ENCODE data around the gene HBD. TPM values are rescaled to one million over a fixed set of nuclear protein-coding genes. Genes with fewer than 3 reads are reported as not detected.

HBD gene
- total RNA-seq, 1 experiment from 2014 or later = not detected

DNA sequence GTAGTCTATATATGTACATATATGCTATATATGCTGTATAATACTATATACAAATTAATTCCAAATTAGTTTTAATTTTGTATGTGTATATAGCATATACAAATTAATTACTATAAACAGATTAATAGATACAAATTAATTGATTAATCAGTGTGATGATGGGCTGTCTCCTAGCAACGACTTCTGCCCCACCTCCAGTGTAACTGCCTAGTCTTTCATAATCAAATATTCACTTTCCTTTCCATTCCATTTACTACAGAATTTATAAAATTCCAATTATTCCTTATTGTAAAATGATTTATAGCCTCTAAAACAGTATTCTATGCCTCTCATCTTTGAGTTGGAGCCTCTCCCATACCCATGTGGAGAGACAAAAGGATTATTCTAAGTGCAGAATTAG is 976 bp downstream of the HBD start:
- no peak for DNase-seq (ENCODE audit: low spot score)

DNA sequence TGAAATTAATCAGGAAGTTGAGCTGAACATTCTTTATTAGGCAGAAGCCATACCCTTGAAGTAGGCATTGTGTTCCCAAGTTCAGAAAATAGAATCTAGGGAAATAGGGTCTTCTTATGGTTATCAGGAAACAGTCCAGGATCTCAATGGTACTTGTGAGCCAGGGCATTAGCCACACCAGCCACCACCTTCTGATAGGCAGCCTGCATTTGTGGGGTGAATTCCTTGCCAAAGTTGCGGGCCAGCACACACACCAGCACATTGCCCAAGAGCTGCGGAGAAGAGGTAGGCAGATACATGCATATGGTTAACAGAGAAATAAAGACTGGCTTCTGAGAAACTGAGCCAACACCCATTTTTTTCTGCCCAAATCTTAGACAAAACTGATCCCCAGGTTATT is 1.5 kb downstream of the HBD start:
- no peak for DNase-seq (ENCODE audit: low spot score)

DNA sequence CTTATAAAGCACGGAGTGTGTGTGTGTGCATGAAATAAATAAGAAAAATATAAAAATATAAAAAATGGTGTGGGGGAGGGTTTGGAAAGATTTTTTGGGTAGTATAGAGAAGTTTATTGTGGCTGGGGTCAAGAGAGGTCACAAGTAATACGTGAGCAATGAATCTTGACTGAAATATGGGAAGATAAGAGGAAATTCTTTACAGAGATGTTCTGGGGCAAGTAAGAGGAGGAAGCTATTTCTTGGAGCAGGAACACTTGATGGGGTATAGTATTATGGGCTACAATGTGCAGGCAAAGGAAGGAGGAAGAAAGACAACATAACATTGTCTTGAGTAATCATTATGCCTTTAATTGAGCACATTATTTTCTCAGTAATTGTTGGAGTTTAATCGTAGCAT is 2.1 kb downstream of the HBD start:
- DNase-seq (ENCODE audit: low spot score) = no peak

DNA sequence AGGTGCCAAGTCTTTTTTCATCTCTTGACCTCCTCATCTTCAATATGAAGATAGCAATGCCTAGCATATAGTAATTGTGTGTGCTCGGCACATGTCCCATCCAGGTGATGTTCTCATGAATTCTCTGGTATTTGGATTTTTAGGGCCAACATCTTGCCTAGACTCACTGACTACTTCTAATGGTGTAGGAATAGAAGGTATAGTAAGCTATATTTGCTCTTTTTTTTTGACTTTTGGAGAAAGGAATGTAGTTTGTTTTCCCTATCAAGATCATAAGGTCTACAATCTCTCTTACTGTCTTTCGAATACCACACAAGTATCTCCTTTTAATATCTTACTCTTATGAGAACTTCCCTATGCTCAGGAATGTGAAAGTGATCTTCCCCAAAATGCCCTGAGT is 3.2 kb downstream of the HBD start:
- no peak for DNase-seq (ENCODE audit: low spot score)

DNA sequence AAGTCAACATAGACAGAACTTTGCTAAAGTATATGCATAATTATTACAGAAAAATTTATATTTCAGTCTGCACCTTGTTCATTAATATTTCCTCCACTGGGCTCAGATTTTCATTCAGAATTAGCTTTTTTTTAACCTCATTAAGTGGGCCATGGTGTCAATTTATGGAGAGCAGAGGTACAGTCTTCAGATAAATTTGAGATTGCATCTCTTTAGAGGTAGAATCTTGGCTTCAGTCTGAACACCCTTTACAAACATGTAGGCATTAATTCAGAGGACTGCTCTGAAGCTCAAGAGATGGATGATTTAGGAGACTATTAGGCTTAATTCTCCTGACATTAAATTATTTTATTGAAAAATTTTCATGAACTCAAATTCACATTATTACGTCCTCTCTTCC is 4.0 kb downstream of the HBD start:
- no peak for DNase-seq (ENCODE audit: low spot score)

DNA sequence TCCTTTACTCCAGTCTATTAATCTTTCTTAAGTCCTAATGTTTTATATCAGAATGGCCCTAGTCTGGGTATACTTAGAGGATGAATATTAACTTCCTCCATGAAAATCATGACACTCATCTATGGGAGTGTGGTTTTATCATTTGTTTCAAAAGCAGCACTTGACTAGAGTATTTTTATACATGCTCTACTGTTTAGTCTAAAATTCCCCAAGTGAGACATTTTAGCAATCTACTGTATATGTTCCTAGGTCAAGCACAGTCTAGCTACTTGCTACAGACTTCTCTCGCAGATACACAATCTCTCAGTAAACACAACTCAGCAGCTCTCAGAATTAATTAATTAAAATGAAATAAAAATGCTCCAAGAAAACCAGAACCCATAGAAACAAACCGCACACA is 4.5 kb downstream of the HBD start:
- DNase-seq (ENCODE audit: low spot score) = no peak

DNA sequence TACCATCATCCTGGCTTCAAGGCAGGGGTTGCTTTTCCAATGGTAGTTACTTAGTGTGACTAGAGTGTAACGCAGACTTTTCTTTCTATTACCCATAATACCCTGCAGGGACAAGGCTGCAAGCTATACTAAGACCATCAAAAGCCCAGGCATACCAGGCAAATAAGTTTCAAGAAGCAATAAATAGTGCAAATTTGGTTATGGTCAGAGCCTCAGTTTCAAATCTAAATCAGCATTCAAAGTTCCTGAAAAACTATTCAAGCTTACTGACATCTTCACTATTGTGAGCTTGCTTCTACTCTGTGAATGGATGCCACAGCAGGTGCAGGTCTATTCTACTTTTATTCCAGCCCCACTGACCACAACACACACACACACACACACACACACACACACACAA is 4.9 kb downstream of the HBD start:
- DNase-seq (ENCODE audit: low spot score) = no peak

DNA sequence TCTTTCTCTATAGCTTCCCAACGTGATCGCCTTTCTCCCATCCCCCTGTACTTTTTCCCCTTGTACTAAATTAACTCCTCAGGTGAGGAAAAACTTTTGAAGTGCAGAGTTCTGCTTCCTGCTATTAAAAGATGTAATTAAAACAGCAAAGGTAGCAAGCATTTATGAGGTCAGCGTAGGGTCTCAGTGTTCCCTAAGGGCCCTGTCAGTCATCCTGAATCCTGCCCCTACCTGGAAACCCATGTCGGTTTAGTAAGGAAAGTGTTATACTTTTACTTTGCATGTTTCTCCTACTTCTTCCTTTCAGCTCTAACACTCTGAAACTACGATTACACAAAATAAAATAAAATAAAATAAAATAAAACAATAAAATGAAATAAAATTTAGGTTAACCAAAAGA is 6.2 kb downstream of the HBD start:
- no peak for DNase-seq (ENCODE audit: low spot score)

DNA sequence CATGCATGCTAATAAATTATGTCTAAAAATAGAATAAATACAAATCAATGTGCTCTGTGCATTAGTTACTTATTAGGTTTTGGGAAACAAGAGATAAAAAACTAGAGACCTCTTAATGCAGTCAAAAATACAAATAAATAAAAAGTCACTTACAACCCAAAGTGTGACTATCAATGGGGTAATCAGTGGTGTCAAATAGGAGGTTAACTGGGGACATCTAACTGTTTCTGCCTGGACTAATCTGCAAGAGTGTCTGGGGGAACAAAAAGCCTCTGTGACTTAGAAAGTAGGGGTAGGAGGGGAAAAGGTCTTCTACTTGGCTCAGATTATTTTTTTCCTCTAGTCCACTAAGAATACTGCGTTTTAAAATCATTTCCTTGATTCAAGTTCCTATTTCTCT is 6.6 kb downstream of the HBD start:
- DNase-seq (ENCODE audit: low spot score) = no peak

DNA sequence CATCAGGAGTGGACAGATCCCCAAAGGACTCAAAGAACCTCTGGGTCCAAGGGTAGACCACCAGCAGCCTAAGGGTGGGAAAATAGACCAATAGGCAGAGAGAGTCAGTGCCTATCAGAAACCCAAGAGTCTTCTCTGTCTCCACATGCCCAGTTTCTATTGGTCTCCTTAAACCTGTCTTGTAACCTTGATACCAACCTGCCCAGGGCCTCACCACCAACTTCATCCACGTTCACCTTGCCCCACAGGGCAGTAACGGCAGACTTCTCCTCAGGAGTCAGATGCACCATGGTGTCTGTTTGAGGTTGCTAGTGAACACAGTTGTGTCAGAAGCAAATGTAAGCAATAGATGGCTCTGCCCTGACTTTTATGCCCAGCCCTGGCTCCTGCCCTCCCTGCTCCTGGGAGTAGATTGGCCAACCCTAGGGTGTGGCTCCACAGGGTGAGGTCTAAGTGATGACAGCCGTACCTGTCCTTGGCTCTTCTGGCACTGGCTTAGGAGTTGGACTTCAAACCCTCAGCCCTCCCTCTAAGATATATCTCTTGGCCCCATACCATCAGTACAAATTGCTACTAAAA is 7.5 kb downstream of the HBD start, which contains the start of gene HBB:
Gene HBB (minus strand): TSS at position 340 of the 579 bp plus-strand sequence. CDS start 50 bp downstream, at position 290.
- DNase-seq (ENCODE audit: low spot score) = no peak

DNA sequence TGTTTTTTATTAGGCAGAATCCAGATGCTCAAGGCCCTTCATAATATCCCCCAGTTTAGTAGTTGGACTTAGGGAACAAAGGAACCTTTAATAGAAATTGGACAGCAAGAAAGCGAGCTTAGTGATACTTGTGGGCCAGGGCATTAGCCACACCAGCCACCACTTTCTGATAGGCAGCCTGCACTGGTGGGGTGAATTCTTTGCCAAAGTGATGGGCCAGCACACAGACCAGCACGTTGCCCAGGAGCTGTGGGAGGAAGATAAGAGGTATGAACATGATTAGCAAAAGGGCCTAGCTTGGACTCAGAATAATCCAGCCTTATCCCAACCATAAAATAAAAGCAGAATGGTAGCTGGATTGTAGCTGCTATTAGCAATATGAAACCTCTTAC is 8.8 kb downstream of the HBD start:
- no peak for DNase-seq (ENCODE audit: low spot score)

DNA sequence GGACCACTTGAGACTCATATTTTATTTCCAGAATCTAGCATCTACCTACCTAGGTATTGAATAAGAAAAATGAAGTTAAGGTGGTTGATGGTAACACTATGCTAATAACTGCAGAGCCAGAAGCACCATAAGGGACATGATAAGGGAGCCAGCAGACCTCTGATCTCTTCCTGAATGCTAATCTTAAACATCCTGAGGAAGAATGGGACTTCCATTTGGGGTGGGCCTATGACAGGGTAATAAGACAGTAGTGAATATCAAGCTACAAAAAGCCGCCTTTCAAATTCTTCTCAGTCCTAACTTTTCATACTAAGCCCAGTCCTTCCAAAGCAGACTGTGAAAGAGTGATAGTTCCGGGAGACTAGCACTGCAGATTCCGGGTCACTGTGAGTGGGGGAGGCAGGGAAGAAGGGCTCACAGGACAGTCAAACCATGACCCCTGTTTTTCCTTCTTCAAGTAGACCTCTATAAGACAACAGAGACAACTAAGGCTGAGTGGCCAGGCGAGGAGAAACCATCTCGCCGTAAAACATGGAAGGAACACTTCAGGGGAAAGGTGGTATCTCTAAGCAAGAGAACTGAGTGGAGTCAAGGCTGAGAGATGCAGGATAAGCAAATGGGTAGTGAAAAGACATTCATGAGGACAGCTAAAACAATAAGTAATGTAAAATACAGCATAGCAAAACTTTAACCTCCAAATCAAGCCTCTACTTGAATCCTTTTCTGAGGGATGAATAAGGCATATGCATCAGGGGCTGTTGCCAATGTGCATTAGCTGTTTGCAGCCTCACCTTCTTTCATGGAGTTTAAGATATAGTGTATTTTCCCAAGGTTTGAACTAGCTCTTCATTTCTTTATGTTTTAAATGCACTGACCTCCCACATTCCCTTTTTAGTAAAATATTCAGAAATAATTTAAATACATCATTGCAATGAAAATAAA is 9.5 kb downstream of the HBD start:
- DNase-seq (ENCODE audit: low spot score) = no peak

DNA sequence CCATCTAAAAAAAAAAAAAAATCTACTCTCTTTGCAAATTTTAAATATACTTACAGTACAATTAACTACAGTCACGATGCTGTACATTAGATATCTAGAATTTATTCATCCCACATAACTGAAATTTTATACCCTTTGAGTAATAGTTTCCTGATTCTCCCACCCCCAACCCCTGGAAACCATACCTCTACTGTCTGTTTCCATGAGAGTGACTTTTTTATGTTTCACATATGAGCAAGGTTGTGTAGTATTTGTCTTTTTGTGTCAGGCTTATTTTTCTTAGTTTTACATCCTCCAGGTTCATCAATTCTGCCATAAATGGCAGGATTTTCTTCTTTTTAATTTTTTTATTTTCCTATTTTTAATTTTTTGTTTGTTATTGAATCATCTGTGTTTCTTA is 10.6 kb downstream of the HBD start:
- no peak for DNase-seq (ENCODE audit: low spot score)

DNA sequence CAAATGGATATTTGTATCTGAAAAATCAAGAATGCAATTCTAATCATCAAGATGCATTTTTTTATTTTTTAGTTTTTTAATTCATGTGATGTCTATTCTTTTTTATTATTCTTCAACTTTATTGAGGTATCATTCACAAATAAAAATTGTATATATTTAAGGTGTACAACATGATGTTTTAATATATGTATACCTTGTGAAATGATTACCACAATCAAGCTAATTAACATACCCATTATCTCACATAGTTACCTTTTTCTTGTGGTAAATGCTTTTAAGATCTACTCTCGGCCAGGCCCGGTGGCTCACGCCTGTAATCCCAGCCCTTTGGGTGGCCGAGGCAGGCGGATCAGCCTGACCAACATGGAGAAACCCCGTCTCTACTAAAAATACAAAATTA is 11.1 kb downstream of the HBD start:
- DNase-seq (ENCODE audit: low spot score) = no peak

DNA sequence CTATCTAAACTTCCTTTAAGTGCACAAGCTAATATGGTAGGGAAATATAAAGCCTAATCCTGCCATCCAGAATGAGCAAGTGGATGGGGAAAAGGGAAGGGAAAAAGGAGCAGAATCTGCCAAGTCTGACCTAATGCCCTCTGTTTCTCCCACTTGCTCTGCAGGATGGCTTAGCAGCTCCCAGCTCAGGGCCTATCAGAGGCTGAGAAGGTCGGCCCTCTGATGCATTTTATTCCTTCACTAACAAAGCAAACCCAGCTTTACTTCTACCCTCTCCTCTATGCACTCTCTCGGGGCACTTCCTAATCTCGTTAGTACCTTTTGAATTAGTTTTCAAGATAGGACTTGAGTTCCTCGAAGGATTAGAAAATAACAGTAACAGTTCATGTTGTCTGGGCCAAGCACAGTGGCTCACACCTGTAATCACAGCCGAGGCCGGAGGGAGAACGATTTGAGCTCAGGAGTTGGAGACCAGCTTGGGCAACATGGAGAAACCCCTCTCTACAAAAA is 23.9 kb downstream of the HBD start:
- no peak for DNase-seq (ENCODE audit: low spot score)

DNA sequence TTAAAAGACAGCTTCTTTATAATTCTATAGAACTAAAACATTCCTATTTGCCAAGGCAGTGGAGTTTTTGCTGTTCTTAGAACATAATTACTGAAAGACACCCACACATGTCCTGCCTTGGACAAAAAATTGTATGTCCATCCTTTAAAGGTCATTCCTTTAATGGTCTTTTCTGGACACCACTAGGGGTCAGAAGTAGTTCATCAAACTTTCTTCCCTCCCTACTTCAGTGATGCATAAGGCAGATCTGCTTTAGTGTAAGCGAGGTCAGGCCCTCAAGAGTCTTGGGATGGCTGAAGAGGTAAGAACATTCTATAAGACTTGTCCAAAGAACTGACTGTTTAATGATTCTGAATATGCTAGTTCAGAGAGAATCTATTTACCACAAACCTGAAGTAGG is 29.5 kb downstream of the HBD start:
- DNase-seq (ENCODE audit: low spot score) = peak; percentile 61

DNA sequence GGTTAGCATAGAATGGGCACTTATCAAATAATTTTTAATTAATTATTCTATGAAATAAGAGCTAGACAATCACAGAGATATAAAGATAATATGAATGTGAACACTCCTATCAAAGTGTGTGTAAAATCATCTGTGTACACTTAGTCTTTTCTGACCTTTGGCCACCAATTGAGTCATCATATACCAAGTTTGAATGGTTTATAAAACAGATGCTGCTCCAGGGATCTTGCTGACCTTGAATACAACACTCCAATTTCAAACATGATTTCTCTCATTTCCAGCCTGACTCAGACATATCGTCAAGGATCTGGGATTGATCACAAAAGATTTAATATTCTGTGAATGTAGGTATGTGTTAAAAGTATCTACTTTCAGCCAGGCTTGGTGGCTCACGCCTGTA is 30.9 kb downstream of the HBD start:
- DNase-seq (ENCODE audit: low spot score) = no peak

DNA sequence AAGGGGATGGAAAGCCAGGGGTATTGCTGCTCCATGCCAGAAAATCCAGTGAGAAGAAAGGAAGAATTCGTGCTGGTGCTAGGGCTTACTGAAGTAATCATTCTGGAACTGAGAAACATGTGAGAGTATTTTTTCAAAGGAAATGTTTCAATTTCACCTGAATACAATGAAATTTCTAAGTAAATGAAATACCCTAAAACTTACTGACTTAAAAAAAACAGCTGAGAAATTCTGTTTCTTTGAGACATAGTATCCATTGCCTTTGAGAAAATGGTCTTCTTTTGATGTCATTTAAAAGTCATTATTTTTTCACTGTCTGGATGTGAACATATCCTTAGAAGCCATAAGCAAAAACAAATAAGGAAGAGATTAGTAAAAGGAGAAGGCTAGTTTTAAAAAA is 33.7 kb downstream of the HBD start, which contains the start of gene OR51V1:
Gene OR51V1 (minus strand): TSS at position 101 of the 400 bp plus-strand sequence. CDS start 0 bp downstream, at position 101.
- no peak for DNase-seq (ENCODE audit: low spot score)

DNA sequence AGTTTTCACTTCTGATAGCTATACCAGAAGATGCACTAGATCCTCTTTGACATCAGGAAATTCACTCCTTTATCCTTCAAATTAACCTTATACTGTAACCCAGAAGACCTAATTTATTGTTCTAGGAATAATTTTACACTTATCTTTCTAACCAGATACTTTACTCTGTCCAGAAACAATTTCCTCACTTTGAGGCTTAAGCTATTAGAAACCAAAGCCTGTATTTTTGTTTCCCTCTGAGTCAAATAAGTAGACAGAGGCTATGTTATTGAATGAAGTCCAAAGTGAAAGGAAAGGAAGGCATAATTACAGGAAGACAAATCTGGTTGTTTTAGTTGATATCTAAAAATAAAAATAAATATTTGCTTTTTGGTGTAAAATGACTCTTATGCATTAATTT is 36.0 kb downstream of the HBD start:
- DNase-seq (ENCODE audit: low spot score) = no peak

DNA sequence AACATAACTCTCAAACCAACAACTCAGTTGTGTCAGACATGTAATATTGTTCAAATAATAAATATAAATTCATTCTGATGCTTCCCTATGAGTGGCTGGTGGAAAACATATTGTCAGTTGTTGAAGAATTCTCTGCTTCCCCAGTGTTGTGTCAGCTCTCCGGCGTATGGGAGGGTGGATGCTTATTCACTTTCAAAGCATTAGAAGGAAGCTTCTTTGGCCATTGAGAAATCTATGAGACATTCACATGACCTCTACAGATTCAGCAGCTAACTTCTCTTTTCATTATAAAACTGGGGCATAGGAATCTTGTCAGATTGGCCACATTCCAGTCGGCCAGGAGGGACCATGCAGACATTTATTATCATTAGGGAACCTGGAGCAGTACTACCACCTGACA is 36.7 kb downstream of the HBD start:
- no peak for DNase-seq (ENCODE audit: low spot score)

DNA sequence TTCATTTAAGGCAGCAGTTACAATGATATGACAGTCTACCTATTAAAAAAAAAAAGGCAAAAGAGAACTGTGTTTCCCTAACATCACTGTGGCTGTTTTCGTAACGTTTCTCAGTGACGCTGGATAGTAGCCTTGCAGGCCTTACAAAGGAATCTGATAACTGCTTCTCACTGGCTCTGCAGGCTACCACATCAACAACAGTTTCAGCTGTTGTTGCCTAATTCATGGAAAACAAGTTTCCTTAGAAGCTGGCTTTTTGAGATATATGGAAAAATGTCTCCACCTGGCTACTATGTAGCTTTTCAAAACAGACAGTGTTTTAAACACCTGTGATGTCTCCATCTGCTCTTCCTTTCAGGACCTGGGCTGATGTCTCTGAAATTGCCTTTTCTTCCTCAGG is 37.6 kb downstream of the HBD start:
- DNase-seq (ENCODE audit: low spot score) = no peak

DNA sequence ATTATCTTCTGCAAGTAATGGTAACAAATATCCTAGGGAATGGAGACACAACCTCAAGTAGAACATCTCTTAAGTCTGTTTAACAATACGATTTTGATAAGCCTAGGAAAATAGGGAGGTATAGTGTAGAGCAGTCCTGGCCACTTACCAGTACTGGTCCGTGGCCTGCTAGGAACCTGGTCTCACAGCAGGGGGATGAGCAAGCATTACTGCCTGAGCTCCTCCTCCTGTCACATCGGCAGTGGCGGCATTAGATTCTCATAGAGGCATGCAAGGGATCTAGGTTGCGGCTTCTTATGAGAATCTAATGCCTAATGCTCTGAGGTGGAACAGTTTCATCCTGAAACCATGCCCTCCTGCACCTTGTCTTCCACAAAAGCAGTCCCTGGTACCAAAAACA is 38.2 kb downstream of the HBD start:
- DNase-seq (ENCODE audit: low spot score) = no peak

DNA sequence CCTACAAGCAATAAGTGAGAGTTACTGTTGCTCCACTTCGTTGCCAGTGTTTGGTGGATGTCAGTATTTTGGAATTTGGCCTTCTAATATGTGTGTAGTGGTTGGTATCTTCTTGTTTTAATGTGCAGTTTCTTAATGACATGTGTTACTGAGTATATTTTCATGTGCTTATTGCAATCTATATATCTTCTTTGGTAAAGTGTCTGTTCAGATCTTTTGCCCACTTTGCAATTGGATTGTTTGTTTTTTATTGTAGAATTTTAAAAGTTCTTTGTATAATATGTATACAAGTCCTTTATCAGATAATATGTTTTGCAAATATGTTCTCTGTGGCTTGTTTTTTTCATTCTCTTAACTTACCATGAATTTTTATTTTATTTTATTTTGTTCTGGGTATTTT is 41.5 kb downstream of the HBD start:
- no peak for DNase-seq (ENCODE audit: low spot score)
